Body of pancreas (tissue), 4 donors: ENCODE measurements around the gene FERMT1. TPM values are rescaled to one million over a fixed set of nuclear protein-coding genes. Genes with fewer than 3 reads are reported as not detected.

Experiments
- ATAC-seq: fragments of 150-250 bp; one replicate; pipeline ENCODE4 v1.9.1; 2016
- DNase-seq, 4 donors: peaks; one replicate each; pipeline ENCODE4 v3.0.0-alpha.2; 2019
- H3K27ac ChIP-seq, 4 donors: fragments of 200-600 bp; sonication (generic); 1 replicate in 3 of 4; 2 replicates in 1 of 4; pipeline versions ENCODE4 v1.5.1 to v1.6.1; 2016 to 2019; ENCODE audit warnings: mild to moderate bottlenecking in 1 of 4, mixed read lengths in 1 of 4, moderate library complexity in 1 of 4
- H3K27me3 ChIP-seq, 2 donors: fragments of 200-600 bp; sonication (generic); one replicate each; pipeline ENCODE4 v1.6.0; 2016; ENCODE audit warnings: mild to moderate bottlenecking in 1 of 2
- H3K36me3 ChIP-seq, 2 donors: fragments of 200-600 bp; sonication (generic); replicated peaks in 1 of 2; 2 replicates each; pipeline ENCODE4 v1.5.1; 2016; ENCODE audit warnings: low read depth in 2 of 2; ENCODE audit not compliant: insufficient read depth in 1 of 2
- H3K4me1 ChIP-seq: fragments of 200-600 bp; sonication (generic); one replicate; pipeline ENCODE4 v1.6.0; 2016
- H3K4me3 ChIP-seq, 2 donors: fragments of 200-600 bp; sonication (generic); 1 replicate in 1 of 2; 2 replicates in 1 of 2; pipeline ENCODE4 v1.5.1; 2016 to 2019
- H3K9me3 ChIP-seq, 3 donors: fragments of 200-600 bp; sonication (generic); 1 replicate in 2 of 3; 2 replicates in 1 of 3; pipeline ENCODE4 v1.5.1; 2016
- POLR2A ChIP-seq, 3 donors: fragments of 450-650 bp; IDR thresholded peaks; one replicate each; pipeline ENCODE4 v1.6.1; 2016; ENCODE audit warnings: antibody characterized with exemption in 3 of 3, mild to moderate bottlenecking in 2 of 3
- WGBS, 2 donors: methylation state at CpG; one replicate each; pipeline ENCODE4 v1.1.5; 2017; 5-methylcytosine and 5-hydroxymethylcytosine counted together
- intact Hi-C: fragments of 100-400 bp; cut with DNase I; formaldehyde crosslinking; loops from one replicate; pipeline ENCODE4 v1.15.1; 2023
- total RNA-seq, 2 donors: library from RNA; depleted of rRNA; stranded (reverse); fragments of >200 nt; gene quantifications; one replicate each; pipeline ENCODE4 v1.1.0, GENCODE V29; 2016
- TF ChIP-seq, protein P1 (sequence below), 7 experiments: fragments of 450-650 bp in 4 of 7; fragments of 200-600 bp in 3 of 7; sonication (generic) in 3 of 7; IDR thresholded peaks; one replicate each; pipeline ENCODE4 v1.5.1; 2016 to 2019; ENCODE audit warnings: antibody characterized with exemption in 7 of 7

FERMT1 gene
- total RNA-seq, 2 donors from 2014 or later: 3.0 to 5.7 TPM

DNA sequence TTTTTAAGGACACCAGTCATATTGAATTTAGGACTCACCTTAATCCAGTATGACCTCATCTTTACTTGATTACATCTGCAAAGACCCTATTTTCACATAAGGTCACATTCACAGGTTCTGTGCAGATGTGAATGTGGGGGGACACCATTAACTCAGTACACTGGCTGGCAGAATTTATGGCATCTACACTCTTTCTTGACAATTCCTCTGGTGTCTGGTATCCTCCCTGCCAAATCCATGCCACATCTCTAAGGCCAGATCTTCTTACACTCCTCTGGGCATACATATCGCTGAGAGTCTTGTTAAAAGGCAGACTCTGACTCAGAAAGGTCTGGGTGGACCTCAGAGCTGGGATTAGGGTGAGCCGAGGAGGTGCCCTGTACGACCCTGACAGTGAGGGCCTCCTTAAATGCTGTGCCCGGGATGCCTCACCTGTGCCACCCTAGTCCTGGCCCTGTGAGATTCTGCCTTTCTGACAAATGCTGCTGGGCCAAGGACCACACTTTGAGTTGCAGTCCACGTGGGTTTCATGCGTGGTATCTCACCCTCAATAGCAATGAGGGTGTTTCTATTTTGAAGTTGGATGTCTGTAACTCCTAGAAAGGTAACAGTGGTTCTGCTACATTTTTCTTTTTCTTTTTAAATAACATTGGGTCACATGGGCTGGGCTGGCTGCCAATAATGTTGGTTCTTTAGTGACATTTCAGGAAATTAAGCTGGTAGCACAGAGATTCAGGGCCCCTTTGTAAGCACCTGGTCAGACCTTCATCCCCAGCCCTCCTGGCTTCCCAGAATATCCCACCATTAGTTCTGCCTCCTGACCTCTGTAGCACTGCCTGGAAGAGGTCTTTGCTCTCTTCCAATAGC lies 51.8 kb downstream of the FERMT1 start:
- H3K4me3 ChIP-seq: no peak overlapping the region
- peaks cover 33% of the 10 kb centered on the region for H3K4me1 ChIP-seq
- DNase-seq (peak in 3 of 4 donors; percentile 22 to 60 (median 42)), ATAC-seq (no peak)
- TF ChIP-seq, protein P1, sequence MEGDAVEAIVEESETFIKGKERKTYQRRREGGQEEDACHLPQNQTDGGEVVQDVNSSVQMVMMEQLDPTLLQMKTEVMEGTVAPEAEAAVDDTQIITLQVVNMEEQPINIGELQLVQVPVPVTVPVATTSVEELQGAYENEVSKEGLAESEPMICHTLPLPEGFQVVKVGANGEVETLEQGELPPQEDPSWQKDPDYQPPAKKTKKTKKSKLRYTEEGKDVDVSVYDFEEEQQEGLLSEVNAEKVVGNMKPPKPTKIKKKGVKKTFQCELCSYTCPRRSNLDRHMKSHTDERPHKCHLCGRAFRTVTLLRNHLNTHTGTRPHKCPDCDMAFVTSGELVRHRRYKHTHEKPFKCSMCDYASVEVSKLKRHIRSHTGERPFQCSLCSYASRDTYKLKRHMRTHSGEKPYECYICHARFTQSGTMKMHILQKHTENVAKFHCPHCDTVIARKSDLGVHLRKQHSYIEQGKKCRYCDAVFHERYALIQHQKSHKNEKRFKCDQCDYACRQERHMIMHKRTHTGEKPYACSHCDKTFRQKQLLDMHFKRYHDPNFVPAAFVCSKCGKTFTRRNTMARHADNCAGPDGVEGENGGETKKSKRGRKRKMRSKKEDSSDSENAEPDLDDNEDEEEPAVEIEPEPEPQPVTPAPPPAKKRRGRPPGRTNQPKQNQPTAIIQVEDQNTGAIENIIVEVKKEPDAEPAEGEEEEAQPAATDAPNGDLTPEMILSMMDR (IDR thresholded peaks at IDR 0.05): no peak
- no peak for TF ChIP-seq POLR2A (IDR thresholded peaks at IDR 0.05)
- 82% methylated on average over 6 of the region's 6 CpGs for WGBS, 2 donors
- no peaks in the 10 kb centered on the region for H3K27me3 ChIP-seq
- no peaks in the 10 kb centered on the region for H3K9me3 ChIP-seq
- no peaks in the 10 kb centered on the region for H3K36me3 ChIP-seq
- H3K27ac ChIP-seq: no peak overlapping the region
- intact Hi-C loops: no loop called here

DNA sequence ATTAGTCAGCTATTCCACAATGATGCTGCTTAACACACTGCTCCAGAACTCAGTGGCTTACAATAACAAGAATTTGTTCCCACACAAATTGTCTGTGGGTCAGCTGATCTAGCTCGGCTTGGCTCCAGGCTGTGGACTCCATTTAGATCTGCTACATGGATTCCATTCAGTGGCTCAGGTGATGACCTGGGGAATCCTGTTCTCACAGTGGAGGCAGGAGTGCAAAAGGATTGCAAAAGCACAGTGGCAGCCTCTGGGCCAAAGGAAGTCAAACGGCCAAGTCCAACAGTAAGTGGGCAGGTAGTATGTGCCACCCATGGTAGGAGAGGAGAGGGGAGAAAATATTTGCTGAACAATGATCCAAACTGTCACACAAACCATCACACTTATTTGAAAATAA lies 53.2 kb downstream of the FERMT1 start:
- intact Hi-C loops: no loop called here
- WGBS, 2 donors: 87 to 88% methylated on average over 2 of the region's 2 CpGs
- Histone ChIP-seq H3K9me3 (no peaks in the 10 kb centered on the region), H3K4me1 (peaks cover 23% of the 10 kb centered on the region), H3K36me3 (no peaks in the 10 kb centered on the region), H3K27ac (no peak overlapping the region), H3K27me3 (no peaks in the 10 kb centered on the region), H3K4me3 (no peak overlapping the region)
- TF ChIP-seq, protein P1 (IDR thresholded peaks at IDR 0.05): no peak
- TF ChIP-seq POLR2A (IDR thresholded peaks at IDR 0.05): no peak
- no peak for DNase-seq
- no peak for ATAC-seq

DNA sequence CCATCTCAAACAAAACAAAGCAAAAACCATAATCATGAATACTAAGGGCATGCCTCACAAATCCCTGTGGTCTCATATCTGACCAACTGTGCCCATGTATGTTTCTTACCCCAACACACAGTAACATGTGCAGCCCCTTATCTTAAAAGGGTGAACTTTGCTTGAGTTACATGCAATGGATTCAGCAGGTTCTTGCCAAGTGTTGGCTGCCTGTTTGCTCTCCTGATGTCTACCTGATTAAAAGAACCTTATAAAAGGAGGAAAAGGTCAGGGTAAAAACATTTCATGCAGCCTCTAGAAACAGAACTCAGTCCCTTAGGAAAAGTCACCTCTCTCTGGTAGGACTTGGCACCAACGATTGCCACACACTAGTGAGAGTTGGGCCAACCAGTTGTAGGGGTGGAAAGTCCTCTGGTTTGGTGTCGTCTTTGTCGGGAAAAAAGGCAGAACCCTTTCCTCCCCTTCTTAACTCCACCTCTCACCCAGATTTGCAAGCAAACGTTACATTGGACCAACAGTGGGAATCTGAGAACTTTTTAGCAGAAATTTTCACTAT lies 55.0 kb downstream of the FERMT1 start:
- Histone ChIP-seq H3K27ac (no peak overlapping the region), H3K4me3 (no peak overlapping the region), H3K27me3 (no peaks in the 10 kb centered on the region), H3K36me3 (no peaks in the 10 kb centered on the region), H3K9me3 (no peaks in the 10 kb centered on the region), H3K4me1 (peaks cover 13% of the 10 kb centered on the region)
- TF ChIP-seq POLR2A (IDR thresholded peaks at IDR 0.05): no peak
- TF ChIP-seq, protein P1 (IDR thresholded peaks at IDR 0.05): no peak
- intact Hi-C loops: no loop called here
- DNase-seq: peak in 2 of 4 donors; percentile 31 to 36
- peak; percentile 55 for ATAC-seq
- WGBS, 2 donors: 31 to 36% methylated on average over 4 of the region's 4 CpGs

DNA sequence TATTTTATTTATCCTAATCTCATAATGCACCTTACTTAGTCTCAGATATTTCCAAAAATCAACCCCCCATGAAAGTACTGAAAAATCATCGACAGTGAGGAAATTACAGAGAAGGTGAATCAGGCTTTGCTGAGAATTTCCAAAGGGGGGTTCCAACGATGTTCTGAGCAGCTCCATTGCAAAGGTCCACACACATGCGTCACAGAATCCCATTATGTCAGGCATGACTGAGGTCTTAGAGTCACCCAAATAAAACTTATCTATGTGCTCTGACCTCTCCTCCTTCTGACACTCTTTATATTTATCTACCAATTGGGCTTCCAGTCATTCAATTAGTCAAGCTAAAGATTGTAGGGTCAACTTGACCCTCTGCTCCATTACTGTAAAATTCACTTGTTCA lies 56.2 kb downstream of the FERMT1 start:
- ATAC-seq (no peak), DNase-seq (no peak)
- peaks cover 13% of the 10 kb centered on the region for H3K4me1 ChIP-seq
- 87 to 92% methylated on average over 3 of the region's 3 CpGs for WGBS, 2 donors
- H3K27me3 ChIP-seq: no peaks in the 10 kb centered on the region
- H3K36me3 ChIP-seq: no peaks in the 10 kb centered on the region
- H3K9me3 ChIP-seq: no peaks in the 10 kb centered on the region
- H3K4me3 ChIP-seq: no peak overlapping the region
- intact Hi-C loops: no loop called here
- H3K27ac ChIP-seq: no peak overlapping the region
- TF ChIP-seq POLR2A (IDR thresholded peaks at IDR 0.05): no peak
- TF ChIP-seq, protein P1 (IDR thresholded peaks at IDR 0.05): no peak
